MV-4-11 (cell line): ENCODE results near the gene STXBP5L.
"Not testable (repeated sequence)": the region's sequence is repeated elsewhere in the genome, so short reads cannot be mapped to it uniquely, and the experiment has no call there.

ENCODE experiments used
- DNase-seq: peaks from one replicate; lab custom pipeline; 2025; lab: John Stamatoyannopoulos, UW

The STXBP5L gene

DNA sequence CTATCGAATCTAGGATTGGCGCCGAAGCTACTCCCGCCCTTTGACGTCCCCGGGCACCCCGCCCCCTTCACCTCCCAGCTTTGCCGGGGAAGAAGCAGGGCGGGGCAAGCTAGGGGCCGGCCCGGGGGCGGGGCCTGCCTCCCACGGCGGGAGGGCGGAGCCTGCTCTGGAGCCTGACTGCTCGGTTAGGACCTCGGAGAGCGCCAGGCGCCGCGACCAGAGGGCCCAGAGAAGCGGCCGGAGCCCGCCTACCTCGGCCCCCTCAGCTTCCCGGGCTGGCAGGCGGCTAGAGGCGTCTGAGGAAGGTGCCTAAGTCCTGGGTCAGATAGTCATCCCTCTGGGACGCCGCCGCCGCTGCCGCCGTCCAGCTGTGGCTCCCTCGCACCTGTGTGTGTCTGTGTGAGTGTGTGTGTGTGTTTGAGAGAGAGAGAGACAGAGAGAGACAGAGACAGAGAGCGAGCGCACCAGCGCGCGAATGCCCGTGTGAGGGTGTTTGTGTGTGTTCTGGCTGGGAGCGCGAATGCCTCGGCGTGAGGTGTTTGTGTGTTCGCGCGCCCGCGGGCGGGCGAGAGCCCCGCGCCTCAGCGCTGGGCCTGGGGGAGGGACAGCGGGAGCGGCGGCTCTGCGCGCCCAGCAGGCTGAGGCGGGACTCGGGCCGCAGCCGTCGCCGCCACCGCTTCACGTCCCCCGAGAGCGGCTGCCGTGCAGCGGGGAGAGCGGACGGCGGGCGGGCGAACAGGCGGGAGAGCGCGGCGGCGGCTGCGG, at the start of gene STXBP5L:
Gene STXBP5L (plus strand): TSS at position 176 of the 765 bp plus-strand sequence. CDS start 1,374 bp downstream, outside the sequence.
- no peak for DNase-seq

DNA sequence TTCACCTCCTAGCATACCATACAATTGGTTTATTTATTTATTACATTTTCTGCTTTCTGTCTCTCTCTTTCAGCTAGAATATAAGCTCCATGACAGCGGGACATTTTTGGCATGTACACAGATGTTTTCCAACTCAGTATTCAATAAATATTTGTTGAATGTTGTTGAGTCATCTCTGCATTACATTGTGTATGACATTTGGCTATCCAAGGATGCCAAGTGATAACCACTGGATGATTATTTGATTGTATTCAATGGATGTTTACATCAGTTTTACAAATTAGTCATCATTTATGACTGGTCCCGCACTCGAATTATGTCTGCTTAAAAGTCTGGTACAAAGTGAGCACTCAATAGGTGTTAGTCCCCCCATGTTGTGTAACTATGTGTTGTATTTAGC, 49.5 kb upstream of the STXBP5L start:
- DNase-seq = no peak

DNA sequence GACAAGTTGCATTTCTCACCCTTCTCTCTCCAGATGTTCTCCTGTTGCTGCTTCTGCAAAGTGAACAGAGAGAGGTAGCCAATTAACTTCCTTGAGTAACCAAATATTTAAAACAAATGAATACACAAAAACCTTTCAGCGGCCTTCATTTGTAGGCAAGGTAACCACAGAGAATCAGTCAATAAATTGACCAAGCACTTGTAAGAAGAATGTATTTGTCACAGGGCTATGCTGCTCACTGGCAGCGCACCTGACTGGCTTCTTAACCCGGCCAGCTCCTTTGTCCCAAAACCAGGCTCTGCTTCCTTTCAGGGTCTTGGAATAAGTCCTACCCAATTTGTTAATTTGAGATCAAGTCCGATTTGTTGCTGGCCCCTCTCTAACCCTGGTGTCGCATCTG, 43.5 kb upstream of the STXBP5L start:
- no peak for DNase-seq

DNA sequence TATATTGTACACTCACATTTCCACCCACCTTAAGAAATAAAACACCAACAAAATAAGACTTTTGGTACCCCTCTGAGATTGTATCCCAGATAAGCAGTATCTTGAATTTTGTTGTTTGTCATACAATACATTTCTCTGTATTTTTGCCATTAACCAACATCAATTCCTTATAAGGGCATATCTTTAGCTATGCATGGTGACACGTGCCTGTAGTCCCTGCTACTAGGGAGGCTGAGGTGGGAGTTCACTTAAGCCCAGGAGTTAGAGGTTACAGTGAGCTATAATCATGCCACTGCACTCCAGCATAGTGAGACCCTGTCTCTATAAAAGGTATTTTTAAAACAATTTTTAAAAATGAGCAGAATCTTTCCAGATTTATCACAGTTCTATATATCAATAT, 32.5 kb upstream of the STXBP5L start:
- no peak for DNase-seq

DNA sequence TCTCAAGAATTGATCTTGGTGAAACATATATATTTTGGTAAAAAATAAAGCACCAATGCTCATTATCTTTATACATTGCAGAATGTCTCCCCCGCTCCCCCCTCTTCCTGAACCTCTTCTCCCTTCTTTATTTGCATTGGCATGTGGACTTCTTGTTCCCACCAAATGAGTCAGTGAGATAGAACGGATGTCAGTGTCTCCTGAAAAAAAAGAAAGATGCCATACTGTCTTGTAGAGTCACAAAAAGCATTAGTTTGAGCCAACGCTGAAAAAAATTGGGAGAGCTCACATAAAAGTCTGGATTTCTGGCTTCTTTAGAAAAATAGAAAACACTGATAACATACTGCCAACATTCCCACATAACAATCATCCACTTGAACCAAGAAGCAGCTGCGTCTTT, 32.0 kb upstream of the STXBP5L start:
- DNase-seq = no peak

DNA sequence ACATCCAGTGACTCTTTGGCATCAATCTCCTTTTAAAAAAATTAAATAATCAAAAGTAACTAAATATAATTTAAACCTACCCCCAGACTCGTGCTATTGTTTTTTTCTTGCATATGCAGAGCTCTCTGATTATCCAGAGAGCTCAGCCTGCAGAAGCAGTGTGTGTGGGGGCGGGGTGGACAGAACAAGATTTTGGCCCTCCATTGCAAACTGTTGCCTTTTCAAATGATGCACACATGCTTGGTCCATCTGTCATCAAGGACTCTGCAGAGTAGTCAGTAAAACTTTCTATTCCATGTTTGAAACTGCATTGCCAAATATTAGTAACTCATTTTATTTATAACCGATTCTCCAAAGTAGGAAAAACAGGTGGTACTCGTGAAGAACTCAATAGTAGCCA, 28.6 kb upstream of the STXBP5L start:
- DNase-seq = no peak

DNA sequence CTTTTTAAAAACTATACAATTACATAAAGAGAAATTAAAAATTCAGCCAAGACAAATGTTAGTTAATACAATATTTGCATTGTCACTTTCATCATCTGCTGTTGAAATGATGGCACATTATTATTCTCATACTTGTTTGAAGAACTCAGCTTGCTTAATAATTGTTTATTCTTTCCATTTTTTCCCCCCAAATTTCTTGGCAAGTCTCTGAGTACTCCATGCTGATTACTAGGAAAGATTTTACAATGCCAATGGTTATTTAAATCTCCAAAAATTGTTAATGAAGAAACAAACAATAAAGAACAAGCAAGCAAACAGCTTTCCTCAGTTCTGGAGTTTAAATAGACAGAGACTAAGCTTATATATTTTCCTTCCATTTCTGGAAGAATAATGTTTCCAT, 15.1 kb upstream of the STXBP5L start:
- no peak for DNase-seq

DNA sequence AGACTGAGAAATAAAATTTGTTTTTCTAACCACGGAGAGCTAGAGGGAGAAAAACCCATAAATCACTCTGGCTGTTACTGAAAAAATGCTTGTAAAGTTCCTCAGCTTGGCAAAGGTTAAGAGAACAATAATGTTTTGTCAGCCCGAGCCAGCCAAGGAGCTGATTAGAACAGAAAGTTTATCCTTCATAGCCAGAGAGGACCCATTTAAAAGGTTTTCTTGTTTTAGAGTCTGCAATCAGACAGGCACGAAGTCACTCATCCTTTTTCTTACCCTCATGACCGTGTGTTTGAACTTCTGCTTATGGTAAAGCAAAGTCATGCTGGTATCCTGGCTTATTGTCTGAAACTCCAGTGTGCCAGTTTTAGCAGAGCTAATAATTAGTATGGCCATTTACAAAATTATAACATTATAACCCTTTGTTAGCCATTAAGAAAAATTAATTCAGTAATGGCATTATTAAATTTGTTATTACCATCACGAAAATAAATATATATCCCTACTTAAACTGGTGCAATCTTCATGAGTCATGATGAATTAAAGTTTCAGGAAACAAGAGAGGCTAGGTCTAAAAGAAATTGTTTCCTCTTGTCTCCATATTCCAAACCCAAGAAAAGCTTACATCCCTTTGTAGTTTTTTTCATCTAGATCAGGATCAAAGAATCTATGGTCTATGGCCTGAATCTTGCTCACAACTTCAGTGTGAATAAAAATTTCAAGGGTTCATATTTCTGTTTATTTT, 13.5 kb upstream of the STXBP5L start:
- no peak for DNase-seq

DNA sequence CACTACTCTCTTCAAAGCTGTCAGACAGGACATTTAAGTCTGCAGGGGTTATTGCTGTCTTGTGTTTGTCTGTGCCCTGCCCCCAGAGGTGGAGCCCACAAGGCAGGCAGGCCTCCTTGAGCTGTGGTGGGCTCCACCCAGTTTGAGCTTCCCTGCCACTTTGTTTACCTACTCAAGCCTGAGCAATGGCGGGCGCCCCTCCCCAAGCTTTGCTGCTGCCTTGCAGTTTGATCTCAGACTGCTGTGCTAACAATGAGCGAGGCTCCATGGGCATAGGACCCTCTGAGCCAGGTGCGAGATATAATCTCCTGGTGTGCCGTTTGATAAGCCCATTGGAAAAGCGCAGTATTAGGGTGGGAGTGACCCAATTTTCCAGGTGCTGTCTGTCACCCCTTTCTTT, 6.3 kb upstream of the STXBP5L start:
- not testable (repeated sequence) for DNase-seq

DNA sequence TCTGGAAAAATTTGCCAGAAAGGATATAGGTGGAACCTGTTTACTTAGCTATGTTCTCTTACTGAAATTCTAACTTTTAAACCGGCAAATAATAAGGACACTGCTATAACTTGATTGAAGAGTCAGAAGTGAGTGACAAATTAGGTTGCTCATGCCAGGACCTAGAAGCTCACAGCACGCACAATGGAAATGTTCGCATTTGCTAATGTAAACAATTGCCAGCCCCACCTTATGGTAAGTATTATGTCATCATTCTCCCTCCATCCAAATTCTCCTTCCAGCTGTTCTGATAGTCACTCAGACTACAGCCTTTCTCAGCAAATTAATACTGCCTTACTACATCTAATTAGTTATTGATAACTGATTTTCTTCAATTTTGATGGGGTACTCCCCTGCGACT, 4.8 kb upstream of the STXBP5L start:
- DNase-seq = no peak

DNA sequence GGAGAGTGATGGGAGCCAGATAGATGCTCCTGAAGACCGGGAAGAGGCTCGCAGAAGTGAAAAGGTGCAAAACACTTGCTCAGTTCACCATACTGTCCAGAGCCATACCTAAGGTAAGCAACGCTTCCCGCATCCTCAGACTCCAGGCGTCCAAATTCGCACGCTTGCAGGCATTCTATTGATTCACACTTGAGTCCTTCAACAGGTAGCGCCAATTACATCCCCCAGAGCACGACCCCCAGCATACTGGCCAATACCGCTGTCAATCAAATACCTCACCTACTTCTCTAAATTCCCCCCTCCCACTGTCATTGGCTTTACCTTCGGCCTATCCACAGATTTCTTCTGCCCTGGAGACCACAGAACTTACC, 361 bp upstream of the STXBP5L start:
- no peak for DNase-seq

DNA sequence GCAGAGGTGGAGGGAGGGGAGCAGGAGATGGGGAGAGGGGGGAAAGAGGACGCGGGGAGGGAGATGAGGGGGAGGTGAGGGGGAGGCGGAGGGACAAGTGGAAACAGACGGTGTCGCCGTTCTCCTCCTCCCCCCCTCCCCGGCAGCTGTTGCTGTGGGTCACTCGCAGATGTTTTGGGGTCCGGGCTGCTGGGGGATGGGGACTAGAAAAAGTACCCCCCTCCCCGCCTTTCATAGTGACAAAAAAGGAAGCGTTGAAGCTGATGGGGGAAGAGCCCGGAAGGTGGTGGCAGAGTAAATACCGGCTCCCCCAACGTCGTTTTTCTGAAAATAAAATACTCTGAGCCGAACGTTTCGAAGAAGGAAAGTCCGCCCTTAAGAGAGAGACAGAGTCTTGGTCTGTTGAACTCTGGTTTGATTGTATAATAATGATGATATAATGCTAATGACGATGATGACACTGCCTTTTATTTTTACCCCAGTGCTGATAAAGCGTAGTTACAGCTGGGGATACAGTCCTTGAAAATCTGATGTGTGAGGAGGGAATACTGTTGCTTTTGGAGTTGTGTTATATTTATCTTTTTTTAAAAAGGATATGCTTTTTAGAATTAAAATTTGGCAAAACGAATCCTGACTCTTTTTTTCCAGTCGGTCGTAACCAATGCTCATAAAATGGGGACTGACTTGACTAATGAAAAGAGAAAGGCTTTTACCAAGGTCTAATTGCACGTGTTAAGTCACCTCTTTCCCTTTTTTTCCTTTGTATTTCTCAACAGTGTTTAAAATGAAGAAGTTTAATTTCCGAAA, 993 bp downstream of the STXBP5L start:
- no peak for DNase-seq

DNA sequence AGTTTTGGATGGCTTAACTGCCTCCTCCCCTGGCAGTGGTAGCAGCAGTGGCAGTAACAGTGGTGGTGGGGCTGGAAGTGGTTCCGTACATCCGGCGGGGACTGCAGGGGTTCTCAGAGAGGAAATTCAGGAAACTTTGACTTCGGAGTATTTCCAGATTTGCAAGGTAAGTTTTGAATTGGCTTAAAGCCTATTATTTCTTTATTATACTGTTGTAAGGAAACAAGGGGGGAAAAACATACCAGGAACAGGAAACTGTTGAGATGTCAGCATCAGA, 1.5 kb downstream of the STXBP5L start:
- no peak for DNase-seq

DNA sequence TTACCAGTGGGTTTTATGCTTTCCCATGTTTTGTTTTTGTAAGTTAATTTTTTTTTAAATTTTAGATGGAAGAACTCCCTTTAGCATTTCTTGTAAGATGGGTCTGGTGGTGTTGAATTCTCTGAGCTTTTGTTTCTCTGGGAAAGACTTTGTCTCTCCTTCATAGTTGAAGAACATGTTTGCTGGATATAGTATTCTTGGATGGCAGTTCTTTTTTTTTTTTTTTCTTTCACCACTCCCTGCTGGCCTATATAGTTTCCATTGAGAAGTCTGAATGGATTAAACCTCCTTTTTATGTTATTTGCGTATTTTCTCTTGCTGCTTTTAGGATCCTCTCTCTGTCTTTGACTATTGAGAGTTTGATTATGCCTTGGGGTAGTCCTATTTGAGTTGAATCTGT, 18.1 kb downstream of the STXBP5L start:
- no peak for DNase-seq

DNA sequence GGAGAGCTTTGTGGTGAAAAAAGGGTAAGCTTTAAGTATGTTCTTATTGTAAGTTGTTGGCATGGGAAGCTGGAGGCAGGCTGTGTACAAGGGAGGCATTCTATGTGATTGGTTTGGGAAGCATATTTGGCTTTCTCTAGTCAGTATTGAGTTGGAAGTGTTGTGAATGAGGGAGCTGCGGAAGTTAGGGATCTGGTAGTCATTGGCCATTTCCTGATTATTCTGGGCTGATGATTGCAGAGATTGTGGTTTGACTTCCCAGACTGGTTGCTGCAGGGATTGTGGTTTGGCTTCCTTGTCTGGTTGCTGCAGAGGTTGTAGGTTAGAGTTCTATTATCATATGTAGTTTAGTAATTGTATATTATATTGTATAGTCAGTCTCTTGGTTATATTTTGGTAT, 21.0 kb downstream of the STXBP5L start:
- peak; percentile 10 for DNase-seq

DNA sequence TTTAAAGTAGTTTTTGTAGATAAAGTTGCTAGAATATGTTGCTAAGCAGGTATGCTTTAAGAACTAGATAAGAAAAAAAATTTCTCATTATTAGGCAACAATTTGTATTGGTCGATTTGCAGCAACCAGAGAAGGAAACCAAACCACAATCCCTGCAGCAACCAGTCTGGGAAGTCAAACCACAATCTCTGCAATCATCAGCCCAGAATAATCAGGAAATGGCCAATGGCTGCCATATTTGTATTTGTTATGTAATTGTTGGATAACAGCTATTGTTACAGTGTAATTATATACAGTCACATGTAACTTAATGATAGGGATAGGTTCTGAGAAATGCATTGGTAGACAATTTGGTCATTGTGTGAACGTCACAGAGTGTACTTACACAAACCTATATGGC, 23.6 kb downstream of the STXBP5L start:
- DNase-seq = peak; percentile 17

DNA sequence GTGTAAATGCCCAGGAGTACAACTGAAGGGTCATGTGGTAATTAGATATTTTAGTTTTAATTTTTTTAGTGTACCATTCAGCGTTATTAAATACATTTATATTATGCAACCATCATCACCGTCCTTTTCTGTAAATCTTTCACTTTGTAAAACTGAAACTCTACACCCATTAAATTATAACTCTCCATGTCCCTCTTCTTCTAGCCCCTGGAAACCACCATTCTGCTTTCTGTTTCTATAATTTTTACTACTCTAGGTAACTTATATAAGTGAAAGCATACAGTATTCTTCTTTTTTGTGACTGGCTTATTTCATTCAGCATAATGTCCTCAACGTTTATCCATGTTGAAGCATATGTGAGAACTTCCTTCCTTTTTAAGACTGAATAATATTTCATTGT, 48.1 kb downstream of the STXBP5L start:
- no peak for DNase-seq

DNA sequence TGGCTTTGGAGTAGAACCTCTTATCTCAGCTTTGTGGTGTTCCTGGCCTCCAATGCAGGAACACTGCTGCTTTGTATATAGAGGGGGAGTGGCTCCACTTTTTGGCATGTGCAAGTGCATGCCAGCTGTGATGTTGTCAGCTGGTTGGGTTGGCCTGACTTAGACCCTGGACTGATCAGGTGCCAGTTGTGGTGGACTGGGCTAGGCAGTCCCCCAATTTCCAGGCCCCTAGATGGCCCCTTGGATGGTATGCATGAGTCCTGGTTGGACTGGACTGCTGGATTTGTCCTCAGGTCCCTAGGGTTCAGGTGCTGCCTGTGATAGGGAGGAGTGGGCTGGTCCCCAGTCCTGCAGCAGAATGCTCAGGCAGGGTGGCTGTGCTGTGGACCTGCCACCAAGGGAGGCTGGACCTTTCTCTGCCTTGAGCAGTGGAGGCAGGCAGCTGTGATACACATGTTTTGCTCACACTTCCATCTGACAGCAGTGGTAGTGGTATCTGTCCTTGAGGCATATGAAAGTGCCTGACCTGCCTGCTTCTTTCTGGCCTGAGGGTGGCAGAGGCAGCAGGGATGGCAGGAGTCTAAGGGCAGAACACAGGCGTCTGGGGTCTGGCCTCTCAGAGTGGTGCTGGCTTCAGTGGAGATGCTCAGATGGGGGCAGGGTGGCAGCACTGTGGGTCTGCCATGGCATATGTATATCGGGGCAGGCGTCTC, 74.8 kb downstream of the STXBP5L start:
- no peak for DNase-seq

DNA sequence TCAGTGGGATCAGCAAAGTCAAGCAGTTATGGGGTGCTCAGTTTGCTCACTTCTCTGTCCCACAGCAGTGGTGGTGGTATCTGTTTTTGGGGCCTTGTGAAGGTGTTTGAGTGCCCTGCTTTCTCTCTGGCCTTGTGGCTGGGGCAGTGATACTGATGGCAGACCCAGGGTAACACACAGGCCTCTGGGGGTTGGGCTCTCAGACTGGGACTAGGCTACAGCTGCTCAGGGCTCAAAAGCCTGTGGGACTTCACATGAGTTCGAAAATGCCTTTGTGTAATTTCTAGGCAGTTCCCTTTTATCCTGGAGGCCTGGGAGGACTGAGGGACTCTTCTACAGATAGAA, 75.3 kb downstream of the STXBP5L start:
- no peak for DNase-seq

DNA sequence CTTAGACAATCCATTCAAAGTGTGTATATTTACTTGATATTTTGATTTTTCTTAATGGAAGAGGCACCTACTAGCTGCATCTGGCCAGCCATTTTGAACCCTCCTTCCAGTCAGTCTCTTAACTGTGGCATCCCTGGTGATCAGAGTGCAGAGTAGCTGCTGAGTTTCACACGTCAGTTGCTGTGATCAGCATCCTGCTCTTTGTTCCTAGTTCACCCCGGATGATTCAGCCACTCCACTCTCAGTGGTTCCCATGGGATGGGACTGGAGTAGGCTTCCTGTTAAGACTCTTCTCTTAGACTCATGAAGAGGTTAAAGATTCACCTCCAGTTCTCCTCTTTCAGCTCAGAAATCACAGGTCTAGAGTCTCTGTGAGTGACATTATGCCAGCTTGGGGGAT, 75.8 kb downstream of the STXBP5L start:
- no peak for DNase-seq

DNA sequence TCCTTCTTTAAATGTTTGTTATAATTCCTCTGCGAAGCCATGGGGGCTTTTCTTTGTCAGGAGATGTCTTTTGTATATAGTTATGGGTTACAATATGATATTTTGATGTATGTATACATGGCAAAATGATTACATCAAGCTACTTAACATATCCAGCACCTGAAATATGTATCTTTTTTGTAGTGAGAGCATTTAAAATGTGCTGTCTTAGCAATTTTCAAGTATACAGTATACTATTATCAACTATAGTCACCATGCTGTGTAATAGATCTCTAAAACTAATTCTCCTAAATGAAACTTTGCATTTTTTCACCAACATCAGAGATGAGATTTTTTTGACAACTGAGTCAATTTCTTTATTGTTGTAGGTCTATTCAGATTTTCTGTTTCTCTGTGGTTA, 77.2 kb downstream of the STXBP5L start:
- DNase-seq = no peak

DNA sequence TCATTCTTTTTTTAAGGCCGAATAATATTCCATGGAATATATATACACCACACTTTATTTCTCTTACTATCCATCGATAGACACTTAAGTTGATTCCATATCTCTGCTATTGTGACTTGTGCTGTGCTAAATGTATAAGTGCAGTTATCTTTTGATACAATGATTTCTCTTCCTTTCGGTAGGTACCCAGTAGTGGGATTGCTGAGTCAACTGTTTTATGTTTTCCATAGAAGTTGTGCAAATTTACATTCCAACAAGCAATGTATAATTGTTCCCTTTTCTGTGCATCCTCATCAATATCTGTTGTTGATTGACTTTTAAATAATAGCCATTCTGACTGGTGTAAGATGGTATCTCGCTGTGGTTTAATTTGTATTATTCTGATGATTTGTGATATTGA, 81.0 kb downstream of the STXBP5L start:
- no peak for DNase-seq

DNA sequence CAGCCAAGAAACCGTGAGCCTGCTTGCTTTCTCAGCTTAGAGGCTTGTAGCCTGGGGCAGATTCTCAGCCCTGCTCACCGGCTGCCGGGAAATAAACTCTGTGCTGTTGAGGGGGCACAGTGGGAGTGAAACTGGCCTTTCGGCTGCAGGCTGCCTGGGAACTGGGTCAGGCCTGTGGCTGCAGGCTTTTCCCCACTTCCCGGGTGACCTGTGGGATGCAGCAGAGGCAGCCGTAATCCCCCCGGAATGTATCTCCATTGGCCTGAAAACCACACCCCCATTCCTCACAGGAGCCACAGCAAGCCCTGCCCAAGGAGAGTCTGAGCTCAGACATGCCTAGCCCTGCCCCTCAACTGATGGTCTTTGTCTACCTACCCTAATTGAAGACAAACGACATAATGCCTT, 110.9 kb downstream of the STXBP5L start:
- DNase-seq = no peak
